Measurements from ENCODE around the gene PHPT1.
A peak's percentile ranks its signal among the peaks of the same experiment; 100 is the strongest.

The PHPT1 gene

GRCh38 chr9:136814725-136815421, 34.3 kb upstream of the PHPT1 start:
- no peak overlapping the region for H3K27ac ChIP-seq
- TF ChIP-seq, protein P1, sequence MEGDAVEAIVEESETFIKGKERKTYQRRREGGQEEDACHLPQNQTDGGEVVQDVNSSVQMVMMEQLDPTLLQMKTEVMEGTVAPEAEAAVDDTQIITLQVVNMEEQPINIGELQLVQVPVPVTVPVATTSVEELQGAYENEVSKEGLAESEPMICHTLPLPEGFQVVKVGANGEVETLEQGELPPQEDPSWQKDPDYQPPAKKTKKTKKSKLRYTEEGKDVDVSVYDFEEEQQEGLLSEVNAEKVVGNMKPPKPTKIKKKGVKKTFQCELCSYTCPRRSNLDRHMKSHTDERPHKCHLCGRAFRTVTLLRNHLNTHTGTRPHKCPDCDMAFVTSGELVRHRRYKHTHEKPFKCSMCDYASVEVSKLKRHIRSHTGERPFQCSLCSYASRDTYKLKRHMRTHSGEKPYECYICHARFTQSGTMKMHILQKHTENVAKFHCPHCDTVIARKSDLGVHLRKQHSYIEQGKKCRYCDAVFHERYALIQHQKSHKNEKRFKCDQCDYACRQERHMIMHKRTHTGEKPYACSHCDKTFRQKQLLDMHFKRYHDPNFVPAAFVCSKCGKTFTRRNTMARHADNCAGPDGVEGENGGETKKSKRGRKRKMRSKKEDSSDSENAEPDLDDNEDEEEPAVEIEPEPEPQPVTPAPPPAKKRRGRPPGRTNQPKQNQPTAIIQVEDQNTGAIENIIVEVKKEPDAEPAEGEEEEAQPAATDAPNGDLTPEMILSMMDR (conservative IDR thresholded peaks at IDR 0.05): no peak

DNA sequence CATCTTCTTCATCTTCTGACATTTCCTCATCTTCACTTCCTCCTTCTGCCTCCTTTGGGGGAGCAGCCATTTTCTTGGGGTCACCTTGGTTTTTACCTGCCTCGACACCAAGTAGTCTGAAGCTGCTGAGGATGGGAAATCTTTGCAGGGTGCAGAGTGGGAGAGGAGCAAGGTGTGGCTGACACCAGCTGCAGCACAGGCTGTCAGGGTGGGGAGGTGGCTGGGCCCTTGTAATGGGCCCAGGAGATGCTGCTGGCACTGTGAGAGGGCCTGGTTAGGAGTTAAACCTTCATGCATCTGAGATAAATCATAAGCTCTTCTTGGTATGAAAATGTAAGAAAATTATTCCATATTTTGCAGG, 33.8 kb upstream of the PHPT1 start:
- H3K27ac ChIP-seq: no peak overlapping the region

GRCh38 chr9:136820971-136821825, 28.0 kb upstream of the PHPT1 start:
- H3K27ac ChIP-seq: 0 out of 2 replicates have a peak overlapping the region, but pooled peaks have one; percentile 16
- TF ChIP-seq, protein P1 (conservative IDR thresholded peaks at IDR 0.05): no peak

More for the DNA sequence above, 33.8 kb upstream of the PHPT1 start:
- TF ChIP-seq, protein P1 (conservative IDR thresholded peaks at IDR 0.05): no peak

GRCh38 chr9:136821826-136822544, 27.2 kb upstream of the PHPT1 start:
- H3K27ac ChIP-seq: 0 out of 2 replicates have a peak overlapping the region, but pooled peaks have one; percentile 16
- TF ChIP-seq, protein P1 (conservative IDR thresholded peaks at IDR 0.05): no peak

- TF ChIP-seq, protein P1 (conservative IDR thresholded peaks at IDR 0.05): no peak
- no peak overlapping the region for H3K27ac ChIP-seq
These were observed 25.8 kb upstream of the PHPT1 start for GRCh38 chr9:136823136-136824046.

DNA sequence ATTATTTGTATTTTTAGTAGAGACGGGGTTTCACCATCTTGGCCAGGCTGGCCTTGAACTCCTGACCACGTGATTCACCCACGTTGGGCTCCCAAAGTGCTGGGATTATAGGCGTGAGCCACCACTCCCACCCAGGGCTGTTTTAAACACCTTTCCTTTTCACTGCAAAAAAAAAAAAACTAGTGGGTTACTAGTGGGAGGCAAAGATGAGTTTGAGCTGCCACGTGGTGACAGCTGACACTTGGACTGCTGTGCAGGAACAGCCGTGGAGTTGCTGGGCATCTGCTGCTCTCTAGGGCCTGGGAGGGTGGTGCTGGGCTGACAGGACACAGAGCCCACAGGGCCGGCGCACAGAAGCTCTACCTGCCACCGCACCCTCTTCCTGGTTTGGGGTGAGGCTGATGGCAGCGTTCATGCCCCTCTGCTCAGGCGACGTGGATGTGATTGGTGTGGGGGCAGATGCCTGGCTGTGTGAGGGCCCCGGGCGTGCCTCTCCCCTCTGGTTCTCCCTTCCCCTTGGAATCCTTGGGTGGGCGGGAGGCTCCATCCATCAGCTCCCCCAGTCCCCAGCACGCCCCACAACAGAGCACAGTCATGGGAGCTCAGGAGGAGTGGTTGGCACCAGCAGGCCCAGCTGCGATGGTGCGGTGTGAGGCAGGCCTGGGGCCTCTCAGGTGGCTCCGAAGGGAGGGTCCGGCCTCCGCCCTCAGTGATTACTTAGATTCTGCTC, 24.5 kb upstream of the PHPT1 start:
- H3K27ac ChIP-seq: no peak overlapping the region
- TF ChIP-seq, protein P1 (conservative IDR thresholded peaks at IDR 0.05): no peak

Data from VCaP (cell line).